GM21515 (cell line): Measurements from ENCODE around the gene CD6.

ENCODE experiments used
- ATAC-seq: cut with Tn5 transposase; IDR thresholded peaks from one replicate; pipeline ENCODE4 v1.9.1; 2021; ENCODE audit not compliant: unreplicated experiment

The CD6 gene

DNA sequence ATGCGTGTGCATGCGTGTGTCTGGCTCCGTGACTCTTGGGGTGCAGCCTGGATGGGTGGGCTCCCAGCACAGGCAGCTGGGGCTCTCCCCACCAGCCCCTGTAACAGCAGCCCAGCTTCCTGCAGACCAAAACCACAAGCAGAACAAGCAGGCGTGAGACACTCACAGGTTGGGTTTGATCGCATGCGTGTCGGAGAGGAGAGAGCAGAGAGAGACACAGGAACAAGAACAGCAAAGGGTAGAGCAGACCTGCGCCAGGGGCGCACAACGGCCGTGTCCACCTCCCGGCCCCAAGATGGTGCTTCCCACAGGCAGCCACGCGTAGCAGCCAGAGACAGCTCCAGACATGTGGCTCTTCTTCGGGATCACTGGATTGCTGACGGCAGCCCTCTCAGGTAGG is at the start of gene CD6:
CD6 (plus strand) TSS at position 161 of the 400 bp plus-strand sequence; CDS start at position 347, 186 bp downstream.
- ATAC-seq = no peak

DNA sequence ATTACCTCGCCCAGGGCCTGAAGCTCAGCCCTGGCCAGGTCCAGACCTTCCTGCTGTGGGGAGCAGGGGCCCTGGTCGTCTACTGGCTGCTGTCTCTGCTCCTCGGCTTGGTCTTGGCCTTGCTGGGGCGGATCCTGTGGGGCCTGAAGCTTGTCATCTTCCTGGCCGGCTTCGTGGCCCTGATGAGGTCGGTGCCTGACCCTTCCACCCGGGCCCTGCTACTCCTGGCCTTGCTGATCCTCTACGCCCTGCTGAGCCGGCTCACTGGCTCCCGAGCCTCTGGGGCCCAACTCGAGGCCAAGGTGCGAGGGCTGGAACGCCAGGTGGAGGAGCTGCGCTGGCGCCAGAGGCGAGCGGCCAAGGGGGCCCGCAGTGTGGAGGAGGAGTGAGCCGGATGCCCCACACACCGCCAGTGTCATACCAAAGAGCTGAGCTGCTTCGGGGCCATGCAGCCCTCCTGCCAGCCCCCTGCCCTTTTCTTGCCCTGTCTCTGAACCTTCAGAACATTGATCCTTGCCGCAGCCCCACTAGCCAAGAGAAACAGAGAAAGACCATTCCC is 49.6 kb upstream of the CD6 start:
- ATAC-seq = no peak

DNA sequence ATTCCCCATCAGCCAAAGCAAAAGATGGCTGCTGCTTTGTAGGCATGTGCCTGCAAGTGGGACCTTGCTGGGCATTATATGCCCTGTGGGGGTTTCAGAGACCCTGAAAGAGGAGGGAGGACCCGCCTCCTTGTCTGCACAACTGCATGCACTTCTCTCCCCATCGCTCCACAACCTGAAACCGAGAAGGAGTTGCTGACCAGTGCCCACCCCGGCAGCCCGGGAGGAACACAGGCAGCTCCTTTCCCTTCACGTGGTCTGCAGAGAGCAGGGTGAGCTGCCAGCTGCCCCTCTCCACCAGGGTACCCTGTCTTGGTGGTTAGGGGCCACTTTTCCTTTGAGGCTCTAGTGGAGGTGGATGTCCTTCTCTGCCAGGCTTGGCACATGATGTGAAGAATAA is 48.6 kb upstream of the CD6 start:
- no peak for ATAC-seq

GRCh38 chr11:60923326-60923725 is 48.2 kb upstream of the CD6 start:
- no peak for ATAC-seq

GRCh38 chr11:60923800-60924109 is 47.7 kb upstream of the CD6 start:
- no peak for ATAC-seq

DNA sequence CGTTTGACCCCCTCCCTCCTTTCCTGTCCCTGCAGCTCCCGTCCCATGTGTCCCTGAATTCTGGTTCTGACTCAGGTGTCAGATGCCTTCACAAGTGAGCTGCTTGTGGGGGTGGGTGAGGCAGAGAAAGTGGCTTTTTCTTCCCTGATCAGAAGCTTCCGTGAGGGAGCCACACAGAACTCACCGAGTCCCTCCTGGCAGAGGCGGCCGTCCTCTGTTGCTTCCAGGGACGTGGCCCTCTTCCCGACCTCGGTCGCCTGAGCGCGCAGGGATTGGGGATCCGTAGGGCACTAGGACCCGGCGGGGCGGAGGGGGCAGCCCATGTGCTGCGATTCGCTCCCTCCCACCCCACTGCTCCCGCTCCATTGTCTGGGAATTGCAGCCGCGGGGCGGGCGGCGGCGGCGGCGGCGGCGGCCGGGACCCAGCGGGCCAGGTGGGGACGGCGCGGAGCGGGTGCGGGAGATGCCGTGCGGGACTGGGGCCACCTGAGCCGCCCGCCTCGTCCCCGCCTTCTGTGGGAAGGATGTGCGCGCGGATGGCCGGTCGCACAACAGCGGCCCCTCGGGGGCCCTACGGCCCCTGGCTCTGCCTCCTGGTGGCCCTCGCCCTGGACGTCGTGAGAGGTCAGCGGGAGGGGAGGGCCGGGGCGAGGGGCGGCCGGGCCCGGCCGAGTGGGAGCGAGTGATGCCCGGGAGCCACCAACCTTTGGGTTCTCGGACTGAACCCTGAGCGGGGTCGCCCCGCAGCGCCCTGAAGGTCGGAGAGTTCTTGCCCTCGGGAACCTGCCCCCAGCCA is 47.2 kb upstream of the CD6 start, which contains the start of gene TMEM132A:
TMEM132A (plus strand) TSS at position 351 of the 796 bp plus-strand sequence; CDS start at position 525, 174 bp downstream.
- ATAC-seq = no peak

DNA sequence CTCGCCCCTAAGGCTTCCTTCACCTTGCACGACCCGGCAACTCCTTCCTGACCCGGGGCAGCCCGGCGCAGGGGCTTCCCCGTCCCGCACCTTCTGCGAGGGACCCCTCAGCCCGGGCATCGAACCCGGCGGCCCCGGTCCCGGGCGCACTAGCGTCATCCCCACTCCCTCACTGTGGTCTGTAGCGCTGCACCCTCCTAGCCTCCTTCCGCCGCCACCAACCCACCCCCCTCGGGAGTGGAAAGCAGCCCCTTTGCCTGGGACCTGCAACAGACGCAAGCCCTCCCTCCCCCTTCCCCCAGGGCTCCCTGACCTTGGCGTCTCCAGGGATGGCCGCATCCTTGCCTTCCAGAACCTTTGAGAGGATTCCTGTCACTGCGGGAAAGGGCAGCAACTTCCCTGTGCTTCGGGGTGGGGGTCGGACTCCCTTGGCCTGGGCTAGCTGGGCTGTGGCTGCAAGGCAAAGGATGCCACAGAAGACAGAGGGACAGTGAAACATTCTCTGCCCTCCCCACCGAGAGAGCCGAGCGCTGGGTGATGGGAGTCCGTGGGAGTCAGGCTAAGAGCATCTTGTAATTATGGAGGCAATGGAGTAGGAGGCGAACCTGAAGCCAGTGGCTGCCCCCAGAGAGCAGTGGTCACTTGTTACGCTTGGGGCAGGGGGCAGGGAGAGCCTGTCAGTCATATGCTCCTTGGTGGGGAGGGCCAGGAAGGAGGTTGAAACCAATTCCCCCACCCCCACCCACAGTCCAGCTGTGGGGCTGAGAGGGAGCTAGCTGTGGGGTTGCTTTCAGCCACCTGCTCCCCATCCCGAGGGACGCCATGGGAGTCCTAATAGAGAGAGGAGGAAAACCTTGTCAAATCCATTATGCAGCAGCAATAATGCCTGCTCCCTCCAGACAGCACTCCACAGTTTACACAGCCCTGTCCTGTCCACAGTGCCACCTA is 46.3 kb upstream of the CD6 start:
- ATAC-seq = no peak

DNA sequence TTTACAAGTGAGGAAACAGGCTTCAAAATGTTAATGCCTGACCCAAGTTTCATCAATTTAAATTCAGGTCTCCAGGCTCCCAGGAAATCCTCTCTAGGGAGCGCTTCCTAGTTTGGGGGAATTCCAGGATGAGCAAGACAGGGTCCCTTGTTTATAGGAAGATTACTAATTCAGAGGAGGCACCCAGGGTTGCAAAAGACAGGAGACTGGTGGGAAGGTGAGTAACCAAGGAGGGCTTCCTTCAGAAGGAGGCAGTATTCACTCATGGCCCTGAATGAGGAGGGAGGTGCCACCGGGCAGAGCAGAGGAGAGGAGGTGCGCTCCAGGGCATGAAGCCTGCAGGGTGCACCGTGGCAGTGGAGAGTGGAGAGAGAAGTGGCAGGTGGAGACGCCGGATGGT is 45.6 kb upstream of the CD6 start:
- no peak for ATAC-seq

- no peak for ATAC-seq
Measured at GRCh38 chr11:60926500-60926899, 45.0 kb upstream of the CD6 start.

DNA sequence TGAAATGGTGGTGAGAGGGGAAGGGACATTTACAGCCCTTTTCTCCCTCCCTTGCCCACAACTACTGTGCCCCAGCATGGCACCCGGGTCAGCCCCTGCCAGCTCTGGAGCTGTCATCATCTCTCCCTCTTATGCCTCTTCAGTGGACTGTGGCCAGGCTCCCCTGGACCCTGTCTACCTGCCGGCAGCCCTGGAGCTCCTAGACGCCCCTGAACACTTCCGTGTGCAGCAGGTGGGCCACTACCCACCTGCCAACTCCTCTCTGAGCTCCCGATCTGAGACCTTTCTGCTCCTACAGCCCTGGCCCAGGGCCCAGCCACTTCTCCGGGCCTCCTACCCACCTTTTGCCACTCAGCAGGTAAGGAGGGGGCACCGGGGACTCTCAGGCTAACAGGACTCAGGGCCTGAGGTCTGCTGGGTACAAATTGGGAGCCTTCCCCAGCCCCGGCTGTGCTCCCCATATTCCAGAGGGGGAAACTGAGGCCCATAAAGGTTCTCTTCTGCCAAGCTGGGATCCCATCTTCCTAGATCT is 44.4 kb upstream of the CD6 start:
- no peak for ATAC-seq

- ATAC-seq = no peak
Measured at GRCh38 chr11:60927600-60927999, 43.9 kb upstream of the CD6 start.

DNA sequence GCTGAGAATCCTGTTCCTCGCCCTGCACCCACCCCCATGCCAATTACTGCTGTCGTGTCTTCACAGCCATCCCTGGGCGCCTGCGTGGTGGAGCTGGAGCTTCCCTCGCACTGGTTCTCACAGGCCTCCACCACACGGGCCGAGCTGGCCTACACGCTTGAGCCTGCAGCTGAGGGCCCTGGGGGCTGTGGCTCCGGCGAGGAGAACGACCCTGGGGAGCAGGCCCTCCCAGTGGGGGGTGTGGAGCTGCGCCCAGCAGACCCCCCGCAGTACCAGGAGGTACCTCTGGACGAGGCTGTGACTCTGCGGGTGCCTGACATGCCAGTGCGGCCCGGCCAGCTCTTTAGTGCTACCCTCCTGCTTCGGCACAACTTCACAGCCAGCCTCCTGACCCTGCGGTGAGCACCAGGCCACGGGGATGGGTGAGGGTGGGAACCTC is 42.9 kb upstream of the CD6 start:
- ATAC-seq = no peak

DNA sequence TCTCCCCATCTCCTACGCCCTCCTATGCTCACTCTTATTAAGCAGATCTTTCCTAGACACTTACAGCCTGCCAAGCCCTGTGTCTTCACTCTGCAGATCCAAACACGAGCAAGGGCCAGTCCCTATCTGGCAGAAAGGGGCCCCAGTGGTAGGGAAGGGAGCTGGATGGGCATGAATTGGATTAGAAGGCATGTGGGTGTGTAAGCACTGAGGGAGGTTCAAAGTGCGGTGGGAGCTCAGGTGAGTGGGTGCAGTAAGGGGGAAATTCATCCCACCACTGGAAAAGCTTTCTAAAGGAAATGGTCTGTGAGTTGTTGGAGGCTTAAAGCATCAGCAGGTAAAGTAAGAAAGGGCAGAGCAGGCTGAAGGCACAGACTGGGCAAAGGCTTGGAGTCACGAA is 41.7 kb upstream of the CD6 start:
- ATAC-seq = no peak

DNA sequence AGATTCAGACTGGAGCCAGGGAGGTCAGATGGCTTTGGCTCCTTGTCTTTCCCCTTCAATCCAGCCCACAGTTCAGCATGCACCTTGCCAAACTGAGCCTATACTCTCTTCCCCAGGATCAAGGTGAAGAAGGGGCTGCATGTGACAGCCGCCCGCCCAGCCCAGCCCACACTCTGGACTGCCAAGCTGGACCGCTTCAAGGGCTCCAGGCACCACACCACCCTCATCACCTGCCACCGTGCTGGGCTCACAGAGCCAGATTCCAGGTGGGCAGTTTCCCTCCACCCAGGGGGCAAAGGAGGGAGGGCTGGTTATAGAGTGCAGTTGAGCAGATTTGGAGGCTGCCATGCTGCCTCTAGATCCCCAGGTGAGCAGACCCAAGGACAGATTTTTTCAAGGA is 41.1 kb upstream of the CD6 start:
- ATAC-seq = no peak

GRCh38 chr11:60931917-60932316 is 39.6 kb upstream of the CD6 start:
- no peak for ATAC-seq

- ATAC-seq = no peak
Measured at GRCh38 chr11:60932605-60933356, 38.7 kb upstream of the CD6 start.

DNA sequence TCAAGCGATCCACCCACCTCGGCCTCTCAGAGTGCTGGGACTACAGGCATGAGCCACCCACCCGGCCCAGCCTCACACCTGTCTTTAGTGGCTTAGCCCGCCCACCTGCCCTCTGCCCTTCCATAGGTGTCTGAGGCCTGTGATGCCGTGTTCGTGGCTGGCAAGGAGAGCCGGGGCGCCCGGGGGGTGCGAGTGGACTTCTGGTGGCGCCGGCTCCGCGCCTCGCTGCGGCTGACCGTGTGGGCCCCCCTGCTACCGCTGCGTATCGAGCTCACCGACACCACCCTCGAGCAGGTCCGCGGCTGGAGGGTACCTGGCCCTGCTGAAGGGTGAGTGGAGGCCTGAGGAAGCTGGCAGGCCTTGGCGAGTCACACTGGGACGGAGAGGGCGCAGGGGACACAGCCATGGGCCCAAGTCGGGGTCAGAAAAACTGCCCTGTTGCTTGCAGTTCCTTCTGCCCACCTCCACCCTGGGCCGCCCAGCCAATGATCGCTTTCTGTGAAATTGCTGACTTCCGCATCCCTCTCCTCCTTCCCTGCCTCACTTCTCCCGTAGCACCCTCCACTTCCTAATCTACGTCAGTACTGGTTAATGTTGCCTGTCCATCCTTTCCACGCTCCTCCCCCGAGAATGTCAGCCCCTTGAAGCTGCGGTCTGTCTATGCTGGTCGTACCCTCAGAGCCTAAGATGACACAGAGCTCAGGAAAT is 37.9 kb upstream of the CD6 start:
- no peak for ATAC-seq

GRCh38 chr11:60934124-60934789 is 37.2 kb upstream of the CD6 start:
- ATAC-seq = no peak

DNA sequence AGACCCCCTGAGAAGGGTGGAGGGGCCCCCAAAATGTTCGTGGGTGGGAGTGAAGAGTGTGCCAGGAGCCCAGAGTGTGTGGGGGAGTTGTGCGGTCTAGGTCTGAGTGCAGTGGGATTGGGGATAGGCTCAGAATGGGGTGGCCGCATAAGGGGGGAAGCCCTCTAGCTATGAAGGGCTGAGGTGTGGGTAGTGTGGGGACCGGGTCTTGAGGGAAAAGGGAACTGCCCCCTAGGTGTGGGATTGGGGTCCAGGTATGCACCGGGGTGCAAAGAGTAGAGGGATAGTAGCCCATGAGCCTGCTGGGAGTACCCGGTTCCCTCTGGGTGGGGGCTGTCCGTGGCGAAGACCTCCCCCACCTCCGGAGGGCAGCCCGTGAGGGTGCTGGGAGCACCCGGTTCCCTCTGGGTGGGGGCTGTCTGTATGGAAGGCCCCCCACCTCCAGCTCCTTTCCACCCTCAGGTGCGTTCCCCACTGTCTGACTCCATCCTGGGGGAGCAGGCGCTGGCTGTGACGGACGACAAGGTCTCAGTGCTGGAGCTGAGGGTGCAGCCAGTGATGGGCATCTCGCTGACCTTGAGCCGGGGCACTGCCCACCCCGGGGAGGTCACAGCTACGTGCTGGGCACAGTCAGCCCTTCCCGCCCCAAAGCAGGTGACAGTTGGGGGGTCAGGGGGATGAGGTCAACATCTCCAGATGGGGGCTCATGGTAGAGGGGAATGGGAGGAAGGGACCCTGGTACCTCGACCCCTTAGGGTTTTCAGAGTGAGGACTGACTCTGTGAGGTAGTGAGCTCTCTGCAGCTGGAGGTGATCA is 36.5 kb upstream of the CD6 start:
- ATAC-seq = no peak
